IPS-NIHi7 (cell line): Measurements from ENCODE around the gene ZNF556.
A peak's percentile ranks its signal among the peaks of the same experiment; 100 is the strongest.

ENCODE experiments used
- DNase-seq: peaks from one replicate; pipeline ENCODE4 v3.0.0; 2012; ENCODE audit warnings: mixed read lengths; ENCODE audit errors: extremely low spot score

ZNF556 gene

DNA sequence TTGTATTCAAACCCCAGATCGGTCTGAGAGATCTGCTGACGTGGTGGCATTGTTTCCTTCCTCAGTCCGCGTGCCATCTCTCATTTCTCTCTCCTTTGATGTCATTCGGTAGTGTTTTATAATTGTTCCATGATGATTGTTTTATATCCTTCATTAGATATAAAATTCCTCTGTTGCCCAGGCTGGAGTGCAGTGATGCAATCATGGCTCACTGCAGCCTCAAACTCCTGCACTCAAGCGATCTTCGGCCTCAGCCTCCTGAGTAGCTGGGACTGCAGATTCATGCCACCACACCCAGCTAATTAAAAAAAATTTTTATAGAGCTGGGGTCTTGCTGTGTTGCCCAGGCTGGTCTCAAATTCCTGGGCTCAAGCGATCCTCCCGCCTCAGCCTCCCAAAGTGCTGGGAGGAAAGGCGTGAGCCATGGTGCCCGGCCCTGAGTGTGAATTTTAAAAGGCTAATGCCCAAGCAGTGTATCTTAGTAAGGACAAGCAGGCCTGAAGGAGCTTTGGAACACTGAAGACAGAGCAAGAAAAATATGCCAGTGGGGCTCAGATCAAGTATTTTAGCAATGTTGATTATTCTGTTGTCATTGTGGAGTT is 38.9 kb downstream of the ZNF556 start:
- no peak for DNase-seq

- DNase-seq = no peak
These were observed 39.6 kb downstream of the ZNF556 start for GRCh38 chr19:2906631-2907195.

GRCh38 chr19:2912306-2912705 is 45.2 kb downstream of the ZNF556 start:
- no peak for DNase-seq

GRCh38 chr19:2917275-2918184 is 50.4 kb downstream of the ZNF556 start:
- DNase-seq = no peak

- DNase-seq = peak; percentile 64
These were observed 55.9 kb downstream of the ZNF556 start for GRCh38 chr19:2922987-2923386.

GRCh38 chr19:2923510-2923909 is 56.4 kb downstream of the ZNF556 start:
- no peak for DNase-seq

DNA sequence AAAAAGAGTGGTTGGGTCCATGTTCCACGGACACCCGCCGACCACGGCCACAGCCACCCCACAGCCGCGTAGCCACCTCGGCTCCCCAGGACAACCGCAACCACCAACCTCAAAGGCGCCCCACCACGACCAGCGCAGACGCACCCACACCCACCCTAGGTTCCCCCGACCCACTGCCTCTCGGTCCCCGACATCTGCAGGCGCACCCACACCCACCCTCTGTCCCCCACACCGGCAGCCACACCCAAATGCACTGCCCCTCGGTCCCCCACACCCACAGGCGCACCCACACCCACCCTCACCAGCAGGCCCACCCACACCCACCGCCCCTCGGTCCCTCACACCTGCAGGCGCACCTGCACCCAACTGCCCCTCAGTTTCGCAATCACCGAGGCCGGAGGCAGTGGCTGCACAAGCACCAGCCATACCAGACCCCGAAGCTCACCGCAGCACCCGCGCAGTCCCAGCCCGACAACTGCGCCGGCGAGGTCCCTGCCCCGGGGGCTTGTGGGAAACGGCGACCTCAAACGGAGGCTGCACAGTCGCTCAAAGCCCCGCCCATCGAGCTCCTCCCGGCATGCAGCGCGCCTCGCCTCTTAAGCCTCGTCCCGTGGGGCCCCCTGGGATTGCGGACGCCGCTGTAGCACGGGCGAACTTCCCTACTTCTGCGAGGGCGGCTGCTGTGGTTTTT is 59.4 kb downstream of the ZNF556 start:
- DNase-seq = no peak

GRCh38 chr19:2927032-2927430 is 59.9 kb downstream of the ZNF556 start:
- no peak for DNase-seq
